Mucosa of gallbladder (tissue), 1 donor: ENCODE data around the gene SP6. TPM values are rescaled to one million over a fixed set of nuclear protein-coding genes. Genes with fewer than 3 reads are reported as not detected.
A peak's percentile ranks its signal among the peaks of the same experiment; 100 is the strongest.

Experiments
- DNase-seq: peaks from one replicate; pipeline ENCODE4 v3.0.0-alpha.2; 2020; ENCODE audit warnings: low spot score
- total RNA-seq: library from RNA; stranded (reverse); gene quantifications from one replicate; pipeline ENCODE4 v1.2.1, GENCODE V29; 2021
- donor health status: DM: no; HTN: no; CAD: no.

Gene SP6
- total RNA-seq, 1 donor from 2014 or later, result 0.14 TPM

GRCh38 chr17:47856830-47857229 is 5.9 kb upstream of the SP6 start:
- DNase-seq, result no peak

GRCh38 chr17:47855737-47856136 is 4.8 kb upstream of the SP6 start:
- no peak for DNase-seq

GRCh38 chr17:47853616-47854015 is 2.7 kb upstream of the SP6 start:
- no peak for DNase-seq

- DNase-seq, result no peak
Observed at GRCh38 chr17:47852113-47852949, 1.4 kb upstream of the SP6 start.

GRCh38 chr17:47851764-47852112 is 775 bp upstream of the SP6 start:
- DNase-seq, result no peak

GRCh38 chr17:47850373-47850691 is 631 bp downstream of the SP6 start:
- no peak for DNase-seq

- no peak for DNase-seq
Observed at GRCh38 chr17:47848198-47848513, 2.8 kb downstream of the SP6 start.

- no peak for DNase-seq
Observed at GRCh38 chr17:47847341-47848197, 3.4 kb downstream of the SP6 start.

GRCh38 chr17:47846716-47847340 is 4.1 kb downstream of the SP6 start:
- no peak for DNase-seq

- no peak for DNase-seq
Observed at GRCh38 chr17:47845716-47846075, 5.3 kb downstream of the SP6 start.

GRCh38 chr17:47844814-47845715 is 5.9 kb downstream of the SP6 start:
- DNase-seq, result no peak

- no peak for DNase-seq
Observed at GRCh38 chr17:47844227-47844626, 6.7 kb downstream of the SP6 start.

GRCh38 chr17:47843391-47843730 is 7.6 kb downstream of the SP6 start:
- DNase-seq, result no peak

- no peak for DNase-seq
Observed at GRCh38 chr17:47841488-47842291, 9.3 kb downstream of the SP6 start.

- peak; percentile 91 for DNase-seq
Observed at GRCh38 chr17:47840742-47841487, 10.0 kb downstream of the SP6 start, which contains the start of gene SCRN2. Gene SCRN2, minus strand, starts transcription at chr17:47841273. Its CDS starts 430 bp downstream, at chr17:47840843.

GRCh38 chr17:47840001-47840741 is 10.8 kb downstream of the SP6 start:
- no peak for DNase-seq

GRCh38 chr17:47839071-47839470 is 11.9 kb downstream of the SP6 start:
- no peak for DNase-seq

- DNase-seq, result no peak
Observed at GRCh38 chr17:47838636-47839035, 12.3 kb downstream of the SP6 start.

- no peak for DNase-seq
Observed at GRCh38 chr17:47837401-47838039, 13.4 kb downstream of the SP6 start.
